ENCODE results near the gene TYW1.
"Not testable (repeated sequence)": the region's sequence is repeated elsewhere in the genome, so short reads cannot be mapped to it uniquely, and the experiment has no call there.

TYW1 gene, protein sequence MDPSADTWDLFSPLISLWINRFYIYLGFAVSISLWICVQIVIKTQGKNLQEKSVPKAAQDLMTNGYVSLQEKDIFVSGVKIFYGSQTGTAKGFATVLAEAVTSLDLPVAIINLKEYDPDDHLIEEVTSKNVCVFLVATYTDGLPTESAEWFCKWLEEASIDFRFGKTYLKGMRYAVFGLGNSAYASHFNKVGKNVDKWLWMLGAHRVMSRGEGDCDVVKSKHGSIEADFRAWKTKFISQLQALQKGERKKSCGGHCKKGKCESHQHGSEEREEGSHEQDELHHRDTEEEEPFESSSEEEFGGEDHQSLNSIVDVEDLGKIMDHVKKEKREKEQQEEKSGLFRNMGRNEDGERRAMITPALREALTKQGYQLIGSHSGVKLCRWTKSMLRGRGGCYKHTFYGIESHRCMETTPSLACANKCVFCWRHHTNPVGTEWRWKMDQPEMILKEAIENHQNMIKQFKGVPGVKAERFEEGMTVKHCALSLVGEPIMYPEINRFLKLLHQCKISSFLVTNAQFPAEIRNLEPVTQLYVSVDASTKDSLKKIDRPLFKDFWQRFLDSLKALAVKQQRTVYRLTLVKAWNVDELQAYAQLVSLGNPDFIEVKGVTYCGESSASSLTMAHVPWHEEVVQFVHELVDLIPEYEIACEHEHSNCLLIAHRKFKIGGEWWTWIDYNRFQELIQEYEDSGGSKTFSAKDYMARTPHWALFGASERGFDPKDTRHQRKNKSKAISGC

DNA sequence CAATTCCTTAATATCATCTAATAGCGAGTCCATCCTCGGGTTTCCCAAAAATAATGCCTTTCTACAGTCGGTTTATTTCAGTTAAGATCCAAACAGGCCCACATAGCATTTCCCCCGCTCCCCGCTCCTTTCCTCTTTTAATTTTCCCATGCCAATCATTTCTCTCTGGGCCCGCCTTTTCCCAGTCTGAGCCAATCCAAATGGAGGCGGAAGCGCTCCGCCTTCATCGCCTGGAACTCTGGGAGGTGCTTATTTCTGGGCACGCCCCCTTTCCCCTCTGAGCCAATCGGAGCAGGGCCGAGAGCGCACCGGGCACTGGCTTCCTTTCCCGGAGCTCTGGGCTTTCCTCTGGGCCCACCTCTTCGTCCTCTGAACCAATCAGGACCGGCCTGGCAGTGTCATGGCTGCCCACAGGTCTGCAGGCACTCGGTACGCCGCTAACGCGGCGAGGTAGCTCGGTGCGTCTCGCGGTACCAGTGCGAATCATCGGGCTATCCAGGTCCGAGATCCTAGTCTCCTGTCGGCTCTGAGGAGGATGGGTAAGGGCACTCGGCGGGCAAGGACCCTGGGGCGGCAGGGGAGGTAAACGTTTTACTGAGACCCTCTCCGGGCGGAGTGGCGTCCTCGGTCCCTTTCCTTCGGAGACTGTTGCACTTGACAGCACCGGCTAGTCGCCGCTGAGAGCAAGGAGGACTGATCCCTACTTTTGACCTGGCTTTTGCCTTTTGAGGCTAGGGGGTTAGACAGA is at the start of gene TYW1:
TYW1 (plus strand) TSS at position 390 of the 748 bp plus-strand sequence; CDS start at position 536, 146 bp downstream.
- peak; percentile 93 to 95 for DNase-seq

DNA sequence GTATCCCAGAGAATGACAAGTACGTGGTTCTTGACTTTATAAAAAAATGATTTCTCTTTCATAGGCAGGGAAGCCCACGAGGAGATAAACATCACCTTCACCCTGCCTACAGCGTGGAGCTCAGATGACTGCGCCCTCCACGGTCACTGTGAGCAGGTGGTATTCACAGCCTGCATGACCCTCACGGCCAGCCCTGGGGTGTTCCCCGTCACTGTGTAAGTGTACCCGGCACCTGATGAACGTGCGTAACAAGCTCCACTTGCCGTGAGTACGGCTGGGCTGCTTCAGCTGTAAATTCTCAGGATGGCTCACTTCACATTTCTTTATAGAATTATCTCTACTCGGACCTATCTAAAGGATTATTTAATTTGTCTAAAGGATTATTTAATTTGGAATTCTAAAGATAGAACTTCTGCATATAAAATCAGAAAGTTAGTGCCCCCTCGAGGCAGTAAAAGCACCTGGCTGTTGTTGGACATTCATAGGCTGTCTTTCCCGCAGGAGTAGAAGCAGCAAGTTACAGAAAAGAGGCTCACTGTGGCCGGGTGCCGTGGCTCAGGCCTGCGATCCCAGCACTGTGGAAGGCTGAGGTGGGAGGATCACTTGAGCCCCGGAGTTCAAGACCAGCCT is 48.0 kb upstream of the TYW1 start:
- DNase-seq, result no peak

DNA sequence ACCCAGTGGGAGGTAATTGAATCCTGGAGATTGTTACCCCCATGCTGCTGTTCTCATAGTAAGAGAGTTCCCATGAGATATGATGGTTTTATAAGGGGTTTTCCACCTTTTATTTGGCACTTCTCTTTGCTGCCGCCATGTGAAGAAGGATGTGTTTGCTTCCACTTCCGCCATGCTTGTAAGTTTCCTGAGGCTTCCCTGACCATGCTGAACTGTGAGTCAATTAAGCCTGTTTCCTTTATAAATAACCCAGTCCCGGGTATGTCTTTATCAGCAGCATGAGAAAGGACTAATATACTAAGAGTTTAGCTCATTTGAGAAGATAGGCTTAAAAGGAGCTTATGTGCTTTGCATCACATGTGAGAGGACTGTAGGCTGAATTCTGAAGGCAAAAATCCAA is 46.3 kb upstream of the TYW1 start:
- no peak for DNase-seq

DNA sequence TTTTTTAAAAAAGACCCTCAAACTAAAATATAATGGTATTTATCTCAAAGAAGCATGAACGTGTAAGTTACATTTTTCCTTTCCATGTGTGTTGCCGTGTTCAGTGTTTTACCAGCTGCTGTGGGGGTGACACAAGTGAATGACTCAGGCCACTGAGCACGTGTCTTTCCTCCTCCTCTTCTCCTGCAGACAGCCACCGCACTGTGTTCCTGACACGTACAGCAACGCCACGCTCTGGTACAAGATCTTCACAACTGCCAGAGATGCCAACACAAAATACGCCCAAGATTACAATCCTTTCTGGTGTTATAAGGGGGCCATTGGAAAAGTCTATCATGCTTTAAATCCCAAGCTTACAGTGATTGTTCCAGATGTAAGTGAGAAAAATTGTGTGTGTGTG is 45.9 kb upstream of the TYW1 start:
- DNase-seq, result no peak

DNA sequence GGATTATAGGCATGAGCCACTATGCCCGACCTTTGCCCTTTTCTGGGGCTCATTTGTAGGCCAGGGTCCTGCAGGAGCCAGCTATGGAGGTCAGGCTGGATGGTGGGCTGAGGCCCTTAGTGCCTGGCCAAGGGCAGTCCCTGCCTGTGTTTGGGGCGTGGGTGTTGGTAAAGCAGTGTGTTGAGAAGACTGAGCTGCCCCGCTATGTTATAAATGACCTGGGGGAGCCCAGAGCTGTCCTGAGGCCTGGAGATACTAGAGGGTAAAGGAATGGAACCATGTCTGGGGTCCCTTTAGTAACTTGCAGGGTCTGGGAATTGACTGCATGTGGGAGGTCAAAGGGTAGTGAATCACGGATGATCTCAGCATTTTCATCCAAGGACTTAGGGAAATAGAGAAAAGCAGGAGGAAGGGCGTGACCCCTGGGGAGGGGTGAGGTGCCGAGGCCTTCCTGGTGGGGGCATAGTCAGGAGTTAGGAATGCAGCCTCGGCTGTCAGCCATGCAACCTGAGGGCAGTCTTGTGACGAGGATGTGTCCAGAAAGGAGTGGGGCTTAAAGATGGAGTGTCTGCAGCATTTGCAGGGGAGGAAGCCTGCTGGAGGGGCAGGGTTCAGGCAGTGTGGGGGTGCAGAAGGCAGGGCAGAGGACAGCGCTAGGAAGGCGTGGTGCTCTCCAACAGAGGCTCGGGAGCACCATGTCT is 44.1 kb upstream of the TYW1 start:
- peak; percentile 55 to 81 for DNase-seq

DNA sequence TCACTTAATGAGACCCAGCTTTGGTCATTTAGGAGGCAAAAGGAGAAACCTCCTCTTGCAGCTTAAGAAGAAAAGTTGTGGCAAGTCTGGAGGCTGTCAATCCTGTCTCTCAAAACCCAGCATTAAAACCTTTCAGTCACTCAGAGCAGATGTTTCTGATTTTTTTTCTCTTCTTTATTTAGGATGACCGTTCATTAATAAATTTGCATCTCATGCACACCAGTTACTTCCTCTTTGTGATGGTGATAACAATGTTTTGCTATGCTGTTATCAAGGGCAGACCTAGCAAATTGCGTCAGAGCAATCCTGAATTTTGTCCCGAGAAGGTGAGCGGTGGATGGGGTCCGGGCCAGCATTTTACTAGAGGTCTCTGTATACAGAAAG is 43.6 kb upstream of the TYW1 start:
- DNase-seq, result no peak

DNA sequence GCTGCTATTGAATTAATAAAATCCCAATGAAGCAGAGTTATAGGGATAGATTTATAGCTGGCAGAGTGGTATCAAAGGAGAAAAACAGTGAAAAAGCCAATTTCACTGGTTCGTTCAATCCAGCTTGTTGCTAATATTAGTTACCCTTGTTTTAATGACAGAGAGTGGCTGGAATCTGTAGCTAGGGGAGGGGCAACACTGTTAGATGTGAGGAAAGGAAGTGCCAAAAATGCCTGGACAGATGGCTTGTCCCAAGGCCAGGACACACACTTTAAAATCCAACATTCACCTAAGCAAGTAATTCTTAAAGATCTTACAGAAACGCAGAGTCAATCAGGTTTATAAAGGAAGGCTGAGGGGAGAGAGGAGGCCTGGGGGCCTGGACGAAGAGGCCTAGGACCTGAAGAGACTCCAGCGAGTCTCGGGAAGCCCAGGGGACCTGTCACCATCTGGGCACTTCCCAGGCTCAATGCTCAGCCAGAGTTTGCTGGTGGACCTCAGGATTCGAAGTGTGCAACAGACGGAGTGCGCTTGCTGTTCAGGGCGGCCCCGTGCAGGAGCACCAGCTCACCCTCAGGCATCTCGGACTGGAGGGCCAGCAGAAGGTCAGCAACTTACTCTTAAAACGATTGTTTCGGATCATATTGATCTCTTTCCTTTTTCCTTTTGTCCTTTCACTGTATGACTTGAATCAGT is 38.9 kb upstream of the TYW1 start:
- DNase-seq, result no peak

DNA sequence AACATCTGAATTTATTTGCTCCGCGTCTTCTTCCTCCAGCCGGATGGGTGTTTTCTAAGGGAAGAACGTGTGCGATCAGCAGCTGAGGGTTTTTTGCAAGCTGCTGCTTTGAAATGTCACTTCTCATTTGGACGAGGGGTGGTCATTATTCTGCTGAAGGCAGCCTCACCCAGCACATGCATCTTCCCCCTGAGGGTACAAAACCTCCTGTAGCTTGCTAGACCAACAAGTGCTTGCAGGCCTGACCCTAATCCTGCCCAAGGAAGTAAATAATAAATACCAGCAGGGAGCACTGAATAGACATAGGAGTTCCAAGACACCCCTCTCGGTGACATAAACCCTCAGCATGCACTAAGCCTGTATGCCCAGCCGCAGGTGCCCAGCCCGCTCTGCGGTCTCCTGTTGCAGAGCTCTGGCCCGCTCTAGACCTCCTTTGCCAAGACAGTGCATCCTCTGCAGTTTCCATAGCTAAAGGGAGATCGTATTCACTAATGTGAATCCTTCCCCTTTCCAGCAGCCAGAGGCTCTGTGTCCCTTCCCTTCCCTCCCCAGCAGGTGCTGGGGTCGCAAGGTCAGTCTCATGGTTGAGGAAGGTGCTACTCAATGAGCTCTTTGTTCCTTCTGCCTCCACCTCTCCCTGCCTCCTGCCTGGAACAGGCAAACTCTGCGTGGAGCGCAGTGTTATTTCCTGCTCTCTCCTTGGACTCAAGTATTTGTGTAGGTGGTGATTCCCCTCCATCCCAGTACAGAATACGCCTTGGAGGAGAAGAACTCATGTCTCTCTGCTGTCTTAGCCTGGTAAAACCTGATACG is 37.9 kb upstream of the TYW1 start:
- DNase-seq, result no peak

DNA sequence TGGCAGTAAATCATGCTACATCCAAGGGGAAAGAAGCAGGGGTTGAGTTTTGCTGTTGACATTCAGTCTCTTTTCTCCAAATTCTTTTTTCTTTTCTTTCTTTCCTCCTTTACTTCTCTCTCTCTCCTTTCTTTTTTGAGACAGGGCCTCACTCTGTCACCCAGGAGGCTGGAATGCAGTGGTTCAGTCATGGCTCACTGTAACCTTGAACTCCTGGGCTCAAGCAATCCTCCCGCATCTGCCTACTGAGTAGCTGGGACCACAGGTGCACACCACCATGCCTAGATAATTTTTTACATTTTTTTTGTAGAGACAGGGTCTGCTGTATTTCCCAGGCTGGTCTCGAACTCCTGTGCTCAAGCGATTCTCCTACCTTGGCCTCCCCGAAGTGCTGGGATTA is 36.4 kb upstream of the TYW1 start:
- DNase-seq, result no peak

DNA sequence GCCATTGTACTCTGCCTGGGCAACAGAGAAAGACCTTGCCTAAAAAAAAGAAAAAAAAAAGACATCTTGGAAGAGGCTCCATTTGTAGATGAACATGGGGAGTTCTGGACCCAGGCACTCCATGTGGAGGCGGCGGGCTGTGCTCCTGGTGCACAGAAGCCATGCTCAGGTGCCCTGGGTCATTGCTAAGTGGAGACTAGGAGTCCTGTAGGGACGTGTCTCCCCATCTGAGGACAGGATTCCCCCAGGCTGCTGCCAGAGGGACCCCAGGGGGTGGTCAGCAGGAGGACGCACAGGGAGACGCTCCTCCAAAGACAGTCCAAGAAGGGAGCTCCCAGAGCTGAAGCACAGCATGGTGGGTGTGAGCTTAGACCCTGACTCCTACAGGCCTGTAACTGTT is 35.5 kb upstream of the TYW1 start:
- no peak for DNase-seq

DNA sequence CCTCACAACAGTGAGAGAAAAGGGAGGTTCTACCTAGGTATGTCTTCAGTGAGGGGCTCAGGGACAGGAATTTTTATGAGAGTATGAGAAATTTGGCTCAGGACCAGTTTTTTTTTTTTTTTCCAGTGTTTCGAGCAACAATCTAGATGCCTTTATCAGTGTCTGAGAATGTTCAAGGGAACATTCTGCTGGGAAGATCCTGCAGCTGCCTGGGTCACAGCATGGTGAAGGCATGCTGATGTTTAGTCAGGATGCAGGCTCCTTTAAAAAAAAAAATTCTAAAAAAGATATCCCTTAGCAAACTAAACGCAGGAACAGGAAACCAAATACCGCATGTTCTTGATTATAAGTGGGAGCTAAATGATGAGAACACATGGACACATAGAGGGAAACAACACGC is 32.2 kb upstream of the TYW1 start:
- DNase-seq, result no peak

DNA sequence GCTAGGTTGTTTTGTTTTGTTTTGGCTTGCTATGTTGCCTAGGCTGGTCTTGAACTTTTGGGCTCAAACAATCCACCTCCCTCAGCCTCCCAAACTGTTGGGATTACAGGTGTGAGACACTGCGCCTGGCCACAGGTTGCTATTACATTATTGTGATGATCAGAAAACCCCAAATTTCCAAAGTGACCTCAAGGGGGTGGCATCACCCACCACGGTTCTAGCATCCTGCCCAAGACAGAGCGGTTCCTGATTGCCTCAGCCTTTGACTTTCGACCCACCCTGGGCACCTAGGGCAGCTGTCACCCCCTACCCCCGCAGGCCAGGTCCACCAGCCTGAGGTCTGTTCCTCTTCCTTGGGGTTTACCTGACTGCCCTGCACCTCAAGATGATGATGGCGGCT is 29.6 kb upstream of the TYW1 start:
- DNase-seq, result no peak

DNA sequence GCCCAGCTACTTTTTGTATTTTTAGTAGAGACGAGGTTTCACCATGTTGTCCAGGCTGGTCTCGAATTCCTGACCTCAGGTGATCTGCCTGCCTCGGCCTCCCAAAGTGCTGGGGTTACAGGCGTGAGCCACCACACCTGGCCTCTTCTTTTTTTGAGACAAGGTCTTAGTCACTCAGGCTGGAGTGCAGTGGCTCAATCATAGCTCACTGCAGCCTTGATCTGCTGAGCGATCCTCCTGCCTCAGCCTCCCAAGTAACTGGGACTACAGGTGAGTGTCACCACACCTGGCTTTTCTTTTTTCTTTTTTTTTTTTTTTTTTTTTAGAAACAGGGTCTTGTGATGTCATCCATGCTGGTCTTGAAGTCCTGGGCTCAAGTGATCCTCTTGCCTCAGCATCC is 27.6 kb upstream of the TYW1 start:
- not testable (repeated sequence) for DNase-seq

DNA sequence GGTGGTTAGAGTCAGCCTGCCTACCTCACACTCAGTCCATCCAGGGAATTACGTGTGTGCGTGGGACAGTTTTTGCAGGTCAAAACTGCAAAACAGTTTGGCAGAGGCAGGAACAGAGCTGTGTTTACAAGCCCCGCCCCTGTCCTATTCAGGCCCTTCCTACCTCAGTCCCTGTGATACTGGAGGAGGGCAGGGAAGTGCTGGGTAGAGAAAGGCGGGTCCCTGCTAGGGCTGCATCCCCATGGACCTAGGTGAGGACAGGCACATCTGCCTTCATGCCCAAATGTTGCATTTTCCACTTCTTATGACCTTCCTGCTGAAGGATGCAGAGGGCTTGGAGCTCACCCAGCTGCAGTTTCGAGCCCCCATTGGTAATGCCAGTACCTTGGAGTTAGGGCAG is 26.3 kb upstream of the TYW1 start:
- no peak for DNase-seq

DNA sequence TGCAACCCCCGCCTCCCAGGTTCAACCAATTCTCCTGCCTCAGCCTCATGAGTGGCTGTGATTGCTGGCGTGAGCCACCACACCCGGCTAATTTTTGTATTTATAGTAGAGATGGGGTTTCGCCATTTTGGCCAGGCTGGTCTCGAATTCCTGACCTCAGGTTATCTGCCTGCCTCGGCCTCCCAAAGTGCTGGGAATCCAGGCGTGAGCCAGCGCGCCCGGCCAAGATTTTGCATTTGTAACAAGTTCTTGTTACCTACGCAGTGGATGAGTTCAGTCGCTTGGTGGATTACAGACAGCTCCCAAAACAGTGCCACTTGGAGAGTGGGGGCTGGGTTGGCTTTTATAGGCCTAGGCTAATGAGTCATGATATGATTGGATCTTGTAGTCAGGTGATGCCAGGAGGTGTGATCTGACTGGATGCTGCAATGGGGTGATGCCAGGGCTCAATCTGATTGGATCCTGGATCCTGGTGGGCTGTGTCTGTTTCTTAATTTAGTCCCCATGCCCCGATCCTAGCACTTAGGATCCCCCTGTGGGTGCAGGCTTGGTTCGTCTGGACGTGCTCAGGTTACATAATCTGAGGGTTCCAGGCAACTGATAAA is 21.5 kb upstream of the TYW1 start:
- no peak for DNase-seq

DNA sequence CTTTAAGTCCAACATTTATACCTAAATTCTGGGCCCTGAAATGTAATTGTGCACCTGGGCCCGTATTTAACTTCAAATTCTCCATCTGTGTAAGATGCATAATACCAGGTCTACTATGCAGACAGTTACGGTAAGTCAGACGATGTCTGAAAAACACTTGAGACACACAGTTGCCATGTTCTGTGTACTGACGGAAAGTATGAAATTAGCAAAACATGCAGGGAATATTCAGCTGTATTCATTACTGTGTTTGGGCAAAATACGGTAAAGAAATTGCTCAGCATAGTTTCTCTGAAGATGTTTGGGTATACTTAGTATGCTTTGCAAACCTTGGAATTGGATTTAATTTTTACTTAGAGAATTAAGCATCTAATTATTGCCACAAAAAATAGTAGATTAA is 18.3 kb upstream of the TYW1 start:
- not testable (repeated sequence) for DNase-seq

DNA sequence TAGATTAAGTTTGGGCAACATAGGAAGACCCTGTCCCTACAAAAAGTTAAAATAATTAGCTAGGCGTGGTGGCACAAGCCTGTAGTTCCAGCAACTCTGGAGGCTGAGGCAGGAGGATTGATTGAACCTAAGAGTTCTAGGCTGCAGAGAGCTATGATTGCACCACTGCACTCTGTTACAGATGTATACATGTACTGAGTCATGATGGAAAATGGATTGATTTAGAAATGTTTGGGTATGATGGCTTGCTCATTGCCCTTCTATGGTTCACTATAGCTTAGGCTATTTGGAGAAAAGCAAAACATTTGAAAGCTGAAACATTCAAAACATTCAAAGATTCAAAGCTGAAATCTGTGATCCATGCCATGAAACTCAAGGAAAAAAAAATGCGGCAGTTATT is 17.6 kb upstream of the TYW1 start:
- DNase-seq, result not testable (repeated sequence)

DNA sequence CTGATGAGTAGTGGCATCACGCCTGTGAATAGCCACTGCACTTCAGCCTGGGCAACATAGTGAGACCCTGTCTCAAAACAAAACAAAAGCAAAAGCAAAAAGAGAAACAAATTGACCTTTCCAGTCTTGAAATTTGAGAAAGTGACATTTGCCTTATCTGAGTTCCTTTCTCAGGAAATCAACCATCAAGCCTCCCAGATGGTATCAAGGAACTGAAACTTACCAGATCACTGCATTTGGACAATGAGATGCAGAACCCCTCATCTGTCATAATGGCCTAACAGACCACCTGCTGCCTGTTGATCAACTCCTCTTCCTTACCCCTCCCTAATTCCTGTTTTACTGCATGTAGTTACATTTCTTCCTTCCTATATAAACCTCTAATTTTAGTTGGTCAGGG is 16.3 kb upstream of the TYW1 start:
- DNase-seq, result not testable (repeated sequence)

DNA sequence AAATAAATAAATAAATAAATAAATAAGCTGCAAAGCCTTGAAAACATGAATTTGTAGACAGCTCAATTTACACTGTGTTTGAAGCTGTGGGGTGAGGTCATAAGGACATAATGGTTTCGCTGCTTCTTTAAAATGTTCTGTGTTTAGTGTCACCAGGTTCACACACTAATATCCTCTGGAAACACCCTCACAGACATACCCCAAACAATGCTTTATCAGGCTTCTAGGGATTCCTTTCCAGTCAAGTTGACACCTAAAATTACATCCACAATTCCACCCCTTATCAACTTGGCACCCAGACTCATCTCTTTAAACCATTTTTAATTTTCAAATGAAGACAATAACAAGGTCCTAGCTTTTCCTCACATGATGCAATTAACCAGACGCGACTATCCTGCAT is 7.1 kb upstream of the TYW1 start:
- DNase-seq, result not testable (repeated sequence)

DNA sequence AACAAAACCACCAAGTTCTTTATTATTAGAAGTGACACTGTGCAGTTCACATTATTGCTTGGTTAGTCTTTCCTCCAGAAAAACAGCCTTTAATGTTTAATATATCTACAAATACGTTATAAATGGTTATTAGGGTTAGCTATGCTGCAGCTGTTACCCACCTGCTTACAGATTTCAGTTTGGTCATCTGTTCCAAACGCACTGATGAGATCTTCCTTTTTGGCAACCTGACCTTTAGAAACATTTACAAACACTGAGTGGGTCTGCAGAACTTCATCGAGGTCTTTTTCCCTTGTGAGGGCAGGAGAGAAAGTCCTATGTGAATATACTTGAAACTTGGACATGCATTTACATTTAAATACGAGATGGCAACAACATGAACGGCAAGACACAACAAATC is 2.6 kb upstream of the TYW1 start:
- DNase-seq, result not testable (repeated sequence)

DNA sequence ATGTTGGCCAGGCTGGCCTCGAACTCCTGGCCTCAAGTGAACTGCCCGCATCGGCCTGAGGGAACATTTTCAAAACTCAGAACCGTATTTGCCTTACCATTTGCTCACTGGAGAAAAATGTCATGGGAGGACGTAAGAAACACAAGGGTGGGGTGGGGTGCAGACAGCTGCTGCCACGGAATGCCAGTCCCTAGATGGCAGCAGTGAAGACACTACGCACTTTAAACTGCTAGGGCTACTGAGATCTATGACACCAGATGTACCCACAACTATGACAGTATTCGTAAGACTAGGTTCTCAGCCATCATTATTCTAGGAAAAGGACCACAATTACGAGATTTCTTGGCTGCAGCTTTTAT is 2.0 kb upstream of the TYW1 start:
- DNase-seq, result peak; percentile 68 to 87

Measured in SW 1271 (cell line).